GM19324 (cell line): ENCODE measurements around the gene TFF2.

Experiments
- ATAC-seq: cut with Tn5 transposase; IDR thresholded peaks from one replicate; pipeline ENCODE4 v1.9.1; 2021; ENCODE audit warnings: mild to moderate bottlenecking, moderate library complexity; ENCODE audit not compliant: unreplicated experiment, low FRiP score

TFF2 gene

GRCh38 chr21:42384989-42385388 is 34.2 kb upstream of the TFF2 start:
- ATAC-seq = no peak

GRCh38 chr21:42384156-42384945 is 33.6 kb upstream of the TFF2 start:
- no peak for ATAC-seq

- ATAC-seq = no peak
Observed at GRCh38 chr21:42383331-42383730, 32.5 kb upstream of the TFF2 start.

- ATAC-seq = no peak
Observed at GRCh38 chr21:42382915-42383314, 32.1 kb upstream of the TFF2 start.

GRCh38 chr21:42381347-42381984 is 30.7 kb upstream of the TFF2 start:
- ATAC-seq = no peak

GRCh38 chr21:42379426-42380215 is 28.8 kb upstream of the TFF2 start:
- no peak for ATAC-seq

GRCh38 chr21:42378418-42378817 is 27.6 kb upstream of the TFF2 start:
- no peak for ATAC-seq

GRCh38 chr21:42377951-42378340 is 27.2 kb upstream of the TFF2 start:
- ATAC-seq = no peak

GRCh38 chr21:42377211-42377950 is 26.6 kb upstream of the TFF2 start:
- no peak for ATAC-seq

GRCh38 chr21:42376338-42376982 is 25.7 kb upstream of the TFF2 start:
- ATAC-seq = no peak

- no peak for ATAC-seq
Observed at GRCh38 chr21:42375966-42376337, 25.2 kb upstream of the TFF2 start.

- ATAC-seq = no peak
Observed at GRCh38 chr21:42375506-42375905, 24.7 kb upstream of the TFF2 start.

GRCh38 chr21:42374864-42375499 is 24.2 kb upstream of the TFF2 start:
- no peak for ATAC-seq

GRCh38 chr21:42374457-42374856 is 23.7 kb upstream of the TFF2 start:
- no peak for ATAC-seq

GRCh38 chr21:42373908-42374455 is 23.2 kb upstream of the TFF2 start:
- no peak for ATAC-seq

GRCh38 chr21:42373196-42373907 is 22.6 kb upstream of the TFF2 start:
- no peak for ATAC-seq

- ATAC-seq = no peak
Observed at GRCh38 chr21:42370894-42371654, 20.3 kb upstream of the TFF2 start.

GRCh38 chr21:42369821-42370220 is 19.0 kb upstream of the TFF2 start:
- no peak for ATAC-seq
